Activated CD8-positive, alpha-beta T cell treated with anti-CD3 and anti-CD28 coated beads, Interleukin-2, amount 10 ng/mL, durations not matched to agents 7 days and 5 days (primary cell): ENCODE data around the gene NOPCHAP1. TPM values are rescaled to one million over a fixed set of nuclear protein-coding genes. Genes with fewer than 3 reads are reported as not detected.
A peak's percentile ranks its signal among the peaks of the same experiment; 100 is the strongest.
"Not testable (repeated sequence)": the region's sequence is repeated elsewhere in the genome, so short reads cannot be mapped to it uniquely, and the experiment has no call there.

ENCODE experiments used
- ATAC-seq: fragments of 150-1000 bp; cut with Tn5 transposase; one replicate; pipeline ENCODE4 v1.10.0; 2021; ENCODE audit warnings: moderate library complexity
- CTCF ChIA-PET: fragments of 350-600 bp; sonication (Branson Sonifier 250); formaldehyde crosslinking; loops from one replicate; lab custom pipeline; 2021; ENCODE audit warnings: antibody characterized with exemption; lab: Charles Lee
- POLR2A ChIA-PET: fragments of 350-600 bp; sonication (Branson Sonifier 250); formaldehyde crosslinking; loops from one replicate; lab custom pipeline; 2021; ENCODE audit warnings: antibody characterized with exemption; lab: Charles Lee
- DNase-seq: peaks from one replicate; pipeline ENCODE4 v3.0.0-alpha.2; 2020
- H3K27ac Mint-ChIP-seq: one replicate; pipeline ENCODE4 v1.8.0; 2021; ENCODE audit warnings: mild to moderate bottlenecking, mixed read lengths
- H3K27me3 Mint-ChIP-seq: one replicate; pipeline ENCODE4 v1.8.0; 2021; ENCODE audit warnings: low read depth, mixed read lengths
- H3K36me3 Mint-ChIP-seq: one replicate; pipeline ENCODE4 v1.8.0; 2021; ENCODE audit warnings: low read depth, mixed read lengths
- H3K4me1 Mint-ChIP-seq: one replicate; pipeline ENCODE4 v1.8.0; 2021; ENCODE audit warnings: low read depth, mixed read lengths
- H3K4me3 Mint-ChIP-seq: one replicate; pipeline ENCODE4 v1.8.0; 2021; ENCODE audit warnings: mild to moderate bottlenecking, mixed read lengths
- H3K9me3 Mint-ChIP-seq: one replicate; pipeline ENCODE4 v1.8.0; 2022; ENCODE audit warnings: mixed read lengths; ENCODE audit not compliant: insufficient read depth
- total RNA-seq, 2 experiments: library from RNA; stranded (reverse); gene quantifications; one replicate each; pipeline ENCODE4 v1.2.3, GENCODE V29; 2021

The NOPCHAP1 gene, protein sequence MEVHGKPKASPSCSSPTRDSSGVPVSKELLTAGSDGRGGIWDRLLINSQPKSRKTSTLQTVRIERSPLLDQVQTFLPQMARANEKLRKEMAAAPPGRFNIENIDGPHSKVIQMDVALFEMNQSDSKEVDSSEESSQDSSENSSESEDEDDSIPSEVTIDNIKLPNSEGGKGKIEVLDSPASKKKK
- 10 to 100 TPM; 15.2 to 16.5 TPM for total RNA-seq

DNA sequence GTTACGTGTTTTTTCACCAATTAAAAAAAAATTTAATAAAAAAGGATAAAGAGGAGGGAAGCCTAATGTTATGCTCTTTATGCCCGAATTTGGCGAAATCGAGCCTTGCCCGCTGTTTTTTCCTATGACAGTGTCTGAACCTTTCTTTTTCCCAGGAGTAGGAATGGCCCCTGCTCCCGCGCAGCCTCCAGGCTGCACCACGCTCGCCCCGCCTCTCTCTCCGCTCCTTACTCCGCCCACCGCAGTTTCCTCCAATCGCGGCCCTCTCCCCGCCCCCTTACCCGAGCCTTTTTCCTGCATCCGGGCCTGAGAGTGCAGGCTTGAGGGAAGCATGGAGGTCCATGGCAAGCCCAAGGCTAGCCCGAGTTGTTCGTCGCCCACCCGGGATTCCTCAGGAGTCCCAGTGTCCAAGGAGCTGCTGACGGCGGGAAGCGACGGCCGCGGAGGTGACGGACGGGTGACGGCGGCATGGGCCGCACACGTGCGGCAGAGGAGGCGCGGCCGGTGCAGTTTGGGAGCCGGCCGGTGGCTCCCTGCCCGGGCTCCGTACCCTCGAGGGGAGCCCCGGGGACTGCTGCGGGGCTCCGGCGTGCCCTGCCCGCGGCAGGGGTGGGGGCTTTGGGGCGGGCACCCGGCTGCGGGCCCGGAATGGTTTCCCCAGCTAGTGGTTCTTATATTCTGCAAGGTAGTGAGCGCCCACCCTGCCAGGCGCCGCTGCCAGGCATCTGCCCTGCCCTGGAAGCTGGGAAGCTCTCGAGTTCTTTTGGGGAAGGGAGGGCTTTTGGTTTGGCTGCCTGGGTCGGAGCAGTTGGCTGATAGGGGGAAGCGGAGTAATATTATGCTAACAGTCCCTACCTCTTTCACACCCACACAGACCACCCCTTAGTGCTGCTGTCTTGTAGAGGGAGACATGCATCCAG, at the start of gene NOPCHAP1:
NOPCHAP1 (plus strand) TSS at position 295 of the 920 bp plus-strand sequence; CDS start at position 332, 37 bp downstream.
- peak within 1 kb of the TSS; percentile 71 for H3K27ac Mint-ChIP-seq
- peaks cover 27% of the 10 kb centered on the region for H3K36me3 Mint-ChIP-seq
- H3K4me1 Mint-ChIP-seq, result peaks cover 35% of the 10 kb centered on the region
- DNase-seq, result peak; percentile 90
- ChIA-PET POLR2A (interaction anchor here (0.6 to 0.8 kb wide), 2 partner anchors 9 to 299 kb away, joined by 3 read pairs; no protein-coding TSS in a partner anchor), CTCF (interaction anchor here (1.1 to 1.7 kb wide), 4 partner anchors 13 to 68 kb away, joined by 3 to 8 read pairs (median 4); no protein-coding TSS in a partner anchor)
- peaks cover 12% of the 10 kb centered on the region for H3K27me3 Mint-ChIP-seq
- peak; percentile 99 for ATAC-seq
- H3K9me3 Mint-ChIP-seq, result no peaks in the 10 kb centered on the region
- H3K4me3 Mint-ChIP-seq, result peak within 1 kb of the TSS; percentile 81

- Mint-ChIP-seq H3K36me3 (no peaks in the 10 kb centered on the region), H3K4me3 (no peak overlapping the region), H3K4me1 (no peaks in the 10 kb centered on the region), H3K27me3 (peaks cover 13% of the 10 kb centered on the region), H3K27ac (no peak overlapping the region), H3K9me3 (no peaks in the 10 kb centered on the region)
- ChIA-PET POLR2A (no interaction called here), CTCF (no interaction called here)
- no peak for ATAC-seq
- DNase-seq, result no peak
These were observed 47.7 kb upstream of the NOPCHAP1 start for GRCh38 chr12:104938371-104938770.

DNA sequence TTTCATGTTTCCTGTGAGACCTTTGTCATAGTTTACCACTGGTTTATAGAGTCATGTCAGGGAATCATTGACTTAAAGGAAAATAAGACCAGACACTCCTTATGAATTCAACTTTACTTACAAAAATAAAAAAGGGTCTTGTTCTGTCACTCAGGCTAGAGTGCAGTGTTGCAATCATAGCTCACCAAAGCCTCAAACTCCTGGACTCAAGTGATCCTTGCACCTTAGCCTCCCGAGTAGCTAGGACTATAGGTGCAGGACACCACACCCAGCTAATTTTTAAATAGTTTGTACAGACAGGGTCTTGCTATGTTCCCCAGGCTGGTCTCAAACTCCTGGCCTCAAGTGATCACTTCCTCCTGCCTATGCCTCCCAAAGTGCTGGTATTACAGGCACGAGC, 47.0 kb upstream of the NOPCHAP1 start:
- ChIA-PET POLR2A (no interaction called here), CTCF (interaction anchor here (1.3 kb wide), 1 partner anchor 18 kb away, joined by 3 read pairs; no protein-coding TSS in a partner anchor)
- no peaks in the 10 kb centered on the region for H3K36me3 Mint-ChIP-seq
- no peak overlapping the region for H3K4me3 Mint-ChIP-seq
- no peaks in the 10 kb centered on the region for H3K4me1 Mint-ChIP-seq
- H3K27me3 Mint-ChIP-seq, result peaks cover 11% of the 10 kb centered on the region
- no peak for DNase-seq
- no peaks in the 10 kb centered on the region for H3K9me3 Mint-ChIP-seq
- ATAC-seq, result no peak
- H3K27ac Mint-ChIP-seq, result no peak overlapping the region

- ChIA-PET CTCF (no interaction called here), POLR2A (no interaction called here)
- Mint-ChIP-seq H3K27me3 (peaks cover 14% of the 10 kb centered on the region), H3K4me3 (no peak overlapping the region), H3K36me3 (no peaks in the 10 kb centered on the region), H3K9me3 (peaks cover 6% of the 10 kb centered on the region), H3K27ac (no peak overlapping the region), H3K4me1 (no peaks in the 10 kb centered on the region)
- DNase-seq, result no peak
- no peak for ATAC-seq
These were observed 44.7 kb upstream of the NOPCHAP1 start for GRCh38 chr12:104941454-104941853.

DNA sequence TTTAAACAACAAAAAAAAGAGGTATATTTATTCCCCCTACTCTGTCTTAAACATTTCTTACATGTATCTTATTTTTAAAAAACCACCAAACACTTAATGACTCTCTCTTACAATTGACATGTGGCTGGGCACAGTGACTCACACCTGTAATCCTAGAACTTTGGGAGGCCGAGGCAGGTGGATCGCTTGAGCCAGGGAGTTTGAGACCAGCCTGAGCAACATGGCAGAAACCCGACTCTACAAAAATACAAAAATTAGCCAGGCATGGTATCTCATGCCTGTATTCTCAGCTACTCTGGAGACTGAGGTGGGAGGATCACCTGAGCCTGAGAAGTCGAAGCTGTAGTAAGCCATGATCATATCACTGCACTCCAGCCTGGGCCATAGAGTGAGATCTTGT, 44.0 kb upstream of the NOPCHAP1 start:
- no peak overlapping the region for H3K4me3 Mint-ChIP-seq
- ChIA-PET CTCF (interaction anchor here (0.6 kb wide), 1 partner anchor 114 kb away, joined by 3 read pairs; no protein-coding TSS in a partner anchor), POLR2A (no interaction called here)
- DNase-seq (no peak), ATAC-seq (no peak)
- no peaks in the 10 kb centered on the region for H3K4me1 Mint-ChIP-seq
- H3K9me3 Mint-ChIP-seq, result peaks cover 6% of the 10 kb centered on the region
- H3K36me3 Mint-ChIP-seq, result no peaks in the 10 kb centered on the region
- peaks cover 16% of the 10 kb centered on the region for H3K27me3 Mint-ChIP-seq
- no peak overlapping the region for H3K27ac Mint-ChIP-seq

- ATAC-seq, H3K4me3 Mint-ChIP-seq, H3K9me3 Mint-ChIP-seq, POLR2A ChIA-PET, H3K4me1 Mint-ChIP-seq, H3K27ac Mint-ChIP-seq, DNase-seq, H3K36me3 Mint-ChIP-seq: not testable (repeated sequence)
- H3K27me3 Mint-ChIP-seq, result peaks cover 14% of the 10 kb centered on the region
- CTCF ChIA-PET, result interaction anchor here (1.0 kb wide), 3 partner anchors 9 to 22 kb away, joined by 3 read pairs; partner anchors contain the start of gene SLC41A2
These were observed 42.7 kb upstream of the NOPCHAP1 start for GRCh38 chr12:104943401-104943800.

DNA sequence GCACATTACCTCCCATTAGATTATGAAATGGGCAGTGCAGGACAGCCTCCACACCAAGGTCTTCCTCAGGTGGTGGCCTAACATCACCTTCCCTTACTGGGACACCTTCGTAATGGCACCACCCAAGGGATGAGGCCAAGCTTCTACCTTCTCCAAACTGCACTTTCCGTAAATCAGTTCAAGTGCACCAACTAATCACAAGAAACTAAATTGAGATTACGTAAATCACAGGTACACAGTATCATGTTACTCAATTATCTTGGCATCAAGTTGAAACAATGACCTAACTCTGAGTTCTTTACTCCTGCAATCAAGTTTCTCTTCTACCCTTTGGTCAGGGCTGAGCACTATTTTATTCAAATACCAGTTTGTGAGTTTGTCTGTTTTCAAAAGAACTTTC, 41.9 kb upstream of the NOPCHAP1 start:
- ChIA-PET POLR2A (no interaction called here), CTCF (interaction anchor here (1.0 kb wide), 1 partner anchor 14 kb away, joined by 3 read pairs; the partner anchor contains the start of gene SLC41A2)
- ATAC-seq, result no peak
- no peak for DNase-seq
- Mint-ChIP-seq H3K36me3 (no peaks in the 10 kb centered on the region), H3K27ac (no peak overlapping the region), H3K27me3 (peaks cover 12% of the 10 kb centered on the region), H3K9me3 (peaks cover 6% of the 10 kb centered on the region), H3K4me3 (no peak overlapping the region), H3K4me1 (no peaks in the 10 kb centered on the region)

GRCh38 chr12:104948716-104949115, 37.4 kb upstream of the NOPCHAP1 start:
- H3K4me3 Mint-ChIP-seq, H3K4me1 Mint-ChIP-seq, DNase-seq, ATAC-seq, H3K36me3 Mint-ChIP-seq, POLR2A ChIA-PET, CTCF ChIA-PET, H3K27ac Mint-ChIP-seq, H3K9me3 Mint-ChIP-seq: not testable (repeated sequence)
- peaks cover 22% of the 10 kb centered on the region for H3K27me3 Mint-ChIP-seq

- ATAC-seq, result no peak
- Mint-ChIP-seq H3K4me1 (no peaks in the 10 kb centered on the region), H3K27me3 (peaks cover 28% of the 10 kb centered on the region), H3K9me3 (no peaks in the 10 kb centered on the region), H3K27ac (no peak overlapping the region), H3K4me3 (no peak overlapping the region), H3K36me3 (no peaks in the 10 kb centered on the region)
- ChIA-PET POLR2A (no interaction called here), CTCF (no interaction called here)
- DNase-seq, result no peak
These were observed 34.2 kb upstream of the NOPCHAP1 start for GRCh38 chr12:104951759-104952509.

GRCh38 chr12:104952816-104953215, 33.3 kb upstream of the NOPCHAP1 start:
- no peaks in the 10 kb centered on the region for H3K36me3 Mint-ChIP-seq
- H3K27me3 Mint-ChIP-seq, result peaks cover 32% of the 10 kb centered on the region

GRCh38 chr12:104953323-104953722, 32.8 kb upstream of the NOPCHAP1 start:
- ChIA-PET CTCF (no interaction called here), POLR2A (no interaction called here)
- peaks cover 32% of the 10 kb centered on the region for H3K27me3 Mint-ChIP-seq
- H3K36me3 Mint-ChIP-seq, result no peaks in the 10 kb centered on the region
- peaks cover 6% of the 10 kb centered on the region for H3K4me1 Mint-ChIP-seq
- DNase-seq, result no peak
- no peaks in the 10 kb centered on the region for H3K9me3 Mint-ChIP-seq
- no peak for ATAC-seq
- no peak overlapping the region for H3K27ac Mint-ChIP-seq
- no peak overlapping the region for H3K4me3 Mint-ChIP-seq

More at GRCh38 chr12:104952816-104953215, 33.3 kb upstream of the NOPCHAP1 start:
- Mint-ChIP-seq H3K9me3 (no peaks in the 10 kb centered on the region), H3K27ac (no peak overlapping the region), H3K4me3 (no peak overlapping the region), H3K4me1 (peaks cover 6% of the 10 kb centered on the region)
- ATAC-seq, result no peak
- no peak for DNase-seq
- ChIA-PET POLR2A (no interaction called here), CTCF (no interaction called here)
